OCI-LY3 (cell line): ENCODE results near the gene PCDH15.

ENCODE experiments used
- H2AFZ ChIP-seq: fragments of 200-600, 300-600 bp; shearing (Covaris generic); 2 replicates; pipeline ENCODE4 v1.6.0; 2014; ENCODE audit warnings: antibody characterized with exemption, low read depth, low read length
- H3K27ac ChIP-seq: fragments of 200-600, 300-600 bp; sonication (generic); 2 replicates; pipeline ENCODE4 v1.5.1; 2014; ENCODE audit warnings: mild to moderate bottlenecking, low read length, moderate library complexity, mixed read lengths
- H3K27me3 ChIP-seq: fragments of 200-600, 300-600 bp; sonication (generic); 2 replicates; pipeline ENCODE4 v1.6.1; 2014; ENCODE audit warnings: low read depth, low read length, mixed read lengths
- H3K36me3 ChIP-seq: fragments of 200-600, 300-600 bp; sonication (generic); replicated peaks from 2 replicates; pipeline ENCODE3; 2014; ENCODE audit warnings: low read depth, low read length, mixed read lengths
- H3K4me1 ChIP-seq: fragments of 300-600, 200-600 bp; sonication (generic); 2 replicates; pipeline ENCODE4 v1.6.1; 2014; ENCODE audit warnings: low read length, mixed read lengths
- H3K4me2 ChIP-seq: fragments of 200-600, 300-600 bp; sonication (generic); 2 replicates; pipeline ENCODE4 v1.6.1; 2014; ENCODE audit warnings: low read length, mixed read lengths
- H3K4me3 ChIP-seq: fragments of 300-600, 200-600 bp; sonication (generic); 2 replicates; pipeline ENCODE4 v1.5.1; 2014; ENCODE audit warnings: antibody characterized with exemption, mild to moderate bottlenecking, low read length, moderate library complexity
- H3K79me2 ChIP-seq: fragments of 300-600, 200-600 bp; shearing (Covaris generic); 2 replicates; pipeline ENCODE4 v1.6.1; 2014; ENCODE audit warnings: mild to moderate bottlenecking, low read length, mixed read lengths
- H3K9ac ChIP-seq: fragments of 300-600, 200-600 bp; shearing (Covaris generic); 2 replicates; pipeline ENCODE4 v1.6.0; 2014; ENCODE audit warnings: mild to moderate bottlenecking, low read length, moderate library complexity
- H3K9me3 ChIP-seq: fragments of 200-600, 300-600 bp; shearing (Covaris generic); 2 replicates; pipeline ENCODE4 v1.6.1; 2014; ENCODE audit warnings: low read length, mixed read lengths; ENCODE audit not compliant: insufficient read depth
- H4K20me1 ChIP-seq: fragments of 200-600, 300-600 bp; sonication (generic); 2 replicates; pipeline ENCODE4 v1.6.1; 2016; ENCODE audit warnings: low read length, mixed read lengths; ENCODE audit not compliant: insufficient read depth
- EZH2phosphoT487 ChIP-seq: fragments of 200-600 bp; shearing (Covaris generic); IDR thresholded peaks from 2 replicates; pipeline ENCODE4 v1.6.1; 2018; ENCODE audit warnings: antibody characterized with exemption, mixed run types, low read depth
- TF ChIP-seq, protein P1 (sequence below): fragments of 200-600, 300-600 bp; sonication (generic); IDR thresholded peaks from 2 replicates; pipeline ENCODE4 v1.5.1; 2014; ENCODE audit warnings: antibody characterized with exemption, low read length, low read depth

The PCDH15 gene

GRCh38 chr10:54772468-54773122, 28.4 kb downstream of the PCDH15 start:
- Histone ChIP-seq H3K27me3 (no peaks in the 10 kb centered on the region), H3K4me3 (no peak overlapping the region), H4K20me1 (no peaks in the 10 kb centered on the region), H2AFZ (no peak overlapping the region), H3K9me3 (no peaks in the 10 kb centered on the region), H3K4me1 (no peaks in the 10 kb centered on the region), H3K27ac (no peak overlapping the region), H3K4me2 (no peak overlapping the region), H3K79me2 (no peaks in the 10 kb centered on the region), H3K36me3 (no peaks in the 10 kb centered on the region), H3K9ac (no peak overlapping the region)
- no peak for TF ChIP-seq EZH2phosphoT487
- TF ChIP-seq, protein P1, sequence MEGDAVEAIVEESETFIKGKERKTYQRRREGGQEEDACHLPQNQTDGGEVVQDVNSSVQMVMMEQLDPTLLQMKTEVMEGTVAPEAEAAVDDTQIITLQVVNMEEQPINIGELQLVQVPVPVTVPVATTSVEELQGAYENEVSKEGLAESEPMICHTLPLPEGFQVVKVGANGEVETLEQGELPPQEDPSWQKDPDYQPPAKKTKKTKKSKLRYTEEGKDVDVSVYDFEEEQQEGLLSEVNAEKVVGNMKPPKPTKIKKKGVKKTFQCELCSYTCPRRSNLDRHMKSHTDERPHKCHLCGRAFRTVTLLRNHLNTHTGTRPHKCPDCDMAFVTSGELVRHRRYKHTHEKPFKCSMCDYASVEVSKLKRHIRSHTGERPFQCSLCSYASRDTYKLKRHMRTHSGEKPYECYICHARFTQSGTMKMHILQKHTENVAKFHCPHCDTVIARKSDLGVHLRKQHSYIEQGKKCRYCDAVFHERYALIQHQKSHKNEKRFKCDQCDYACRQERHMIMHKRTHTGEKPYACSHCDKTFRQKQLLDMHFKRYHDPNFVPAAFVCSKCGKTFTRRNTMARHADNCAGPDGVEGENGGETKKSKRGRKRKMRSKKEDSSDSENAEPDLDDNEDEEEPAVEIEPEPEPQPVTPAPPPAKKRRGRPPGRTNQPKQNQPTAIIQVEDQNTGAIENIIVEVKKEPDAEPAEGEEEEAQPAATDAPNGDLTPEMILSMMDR, result no peak

DNA sequence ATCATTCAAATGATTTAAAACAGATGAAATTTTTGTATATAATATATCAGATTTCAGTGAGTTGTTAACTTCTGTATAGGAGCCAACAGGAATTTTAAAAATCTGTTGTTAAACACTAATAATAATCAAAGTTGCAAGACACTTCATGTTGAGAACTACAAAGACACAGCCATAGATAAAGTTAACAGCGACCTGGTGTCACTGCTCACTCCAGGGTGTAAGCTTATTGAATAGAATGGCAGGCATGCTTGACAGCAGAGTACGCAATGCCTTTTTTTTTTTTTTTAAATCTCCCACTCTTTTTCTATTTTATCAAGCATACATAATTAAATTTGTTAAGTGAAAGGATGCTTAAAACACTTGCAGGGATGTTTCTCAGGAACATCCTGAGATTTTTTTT, 32.0 kb downstream of the PCDH15 start:
- Histone ChIP-seq H3K4me2 (no peak overlapping the region), H3K4me3 (no peak overlapping the region), H3K9ac (no peak overlapping the region), H3K36me3 (no peaks in the 10 kb centered on the region), H4K20me1 (no peaks in the 10 kb centered on the region), H3K79me2 (no peaks in the 10 kb centered on the region), H3K4me1 (no peaks in the 10 kb centered on the region), H2AFZ (no peak overlapping the region), H3K9me3 (no peaks in the 10 kb centered on the region), H3K27me3 (no peaks in the 10 kb centered on the region), H3K27ac (no peak overlapping the region)
- TF ChIP-seq, protein P1, result no peak
- no peak for TF ChIP-seq EZH2phosphoT487

DNA sequence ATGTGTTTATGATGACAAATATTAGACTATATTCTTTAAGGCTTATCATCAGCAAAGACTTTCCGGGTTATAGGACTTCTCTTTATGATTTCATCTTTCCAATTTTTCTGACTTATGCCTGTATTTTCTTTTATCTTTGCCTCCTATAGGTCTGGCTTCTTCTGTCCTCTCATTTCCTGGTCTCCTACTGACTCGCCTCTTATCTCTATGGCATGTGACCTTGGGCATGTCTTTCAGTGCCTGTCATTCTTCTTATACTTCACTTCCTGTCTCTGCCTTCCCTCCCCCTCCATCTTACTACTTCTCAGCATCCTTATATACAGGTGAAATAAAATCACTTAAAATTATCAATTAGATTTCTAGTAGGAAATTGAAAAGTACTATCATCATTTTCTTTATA, 42.2 kb downstream of the PCDH15 start:
- Histone ChIP-seq H3K4me2 (no peak overlapping the region), H4K20me1 (no peaks in the 10 kb centered on the region), H2AFZ (no peak overlapping the region), H3K36me3 (no peaks in the 10 kb centered on the region), H3K27ac (no peak overlapping the region), H3K79me2 (no peaks in the 10 kb centered on the region), H3K9ac (no peak overlapping the region), H3K27me3 (no peaks in the 10 kb centered on the region), H3K9me3 (no peaks in the 10 kb centered on the region), H3K4me1 (no peaks in the 10 kb centered on the region), H3K4me3 (no peak overlapping the region)
- TF ChIP-seq, protein P1, result no peak
- TF ChIP-seq EZH2phosphoT487, result no peak

GRCh38 chr10:54749623-54750022, 51.4 kb downstream of the PCDH15 start:
- Histone ChIP-seq H3K27me3 (no peaks in the 10 kb centered on the region), H3K9ac (no peak overlapping the region), H3K4me2 (peak overlapping the region; percentile 13), H2AFZ (no peak overlapping the region), H4K20me1 (no peaks in the 10 kb centered on the region), H3K4me3 (no peak overlapping the region), H3K4me1 (no peaks in the 10 kb centered on the region), H3K36me3 (no peaks in the 10 kb centered on the region), H3K79me2 (no peaks in the 10 kb centered on the region), H3K9me3 (no peaks in the 10 kb centered on the region), H3K27ac (no peak overlapping the region)
- TF ChIP-seq, protein P1, result no peak
